NCI-H526 treated with DMSO at 0.1 percent for 48 hours (cell line): ENCODE data around the gene RAI2.

ENCODE experiments used
- DNase-seq: peaks from one replicate; lab custom pipeline; 2025; lab: John Stamatoyannopoulos, UW

The RAI2 gene

DNA sequence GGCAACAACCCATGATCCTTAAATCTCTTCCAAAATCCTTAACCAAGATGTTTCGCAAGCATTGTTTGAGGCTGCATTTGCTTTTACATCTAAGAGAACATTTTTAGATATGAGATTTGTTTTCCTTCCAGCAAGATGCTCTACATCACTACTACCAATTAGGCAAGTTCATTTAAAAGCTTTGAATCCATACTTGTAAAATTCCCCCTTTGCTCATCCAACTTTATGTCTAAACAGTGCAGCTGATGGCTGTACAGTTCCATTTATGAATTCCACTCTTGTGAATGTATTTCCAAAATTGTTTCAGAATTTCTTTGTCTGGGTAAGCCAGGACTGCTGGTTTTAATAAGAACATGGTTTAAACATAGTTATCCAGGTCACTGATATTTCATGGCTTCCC, 31.5 kb downstream of the RAI2 start:
- no peak for DNase-seq

DNA sequence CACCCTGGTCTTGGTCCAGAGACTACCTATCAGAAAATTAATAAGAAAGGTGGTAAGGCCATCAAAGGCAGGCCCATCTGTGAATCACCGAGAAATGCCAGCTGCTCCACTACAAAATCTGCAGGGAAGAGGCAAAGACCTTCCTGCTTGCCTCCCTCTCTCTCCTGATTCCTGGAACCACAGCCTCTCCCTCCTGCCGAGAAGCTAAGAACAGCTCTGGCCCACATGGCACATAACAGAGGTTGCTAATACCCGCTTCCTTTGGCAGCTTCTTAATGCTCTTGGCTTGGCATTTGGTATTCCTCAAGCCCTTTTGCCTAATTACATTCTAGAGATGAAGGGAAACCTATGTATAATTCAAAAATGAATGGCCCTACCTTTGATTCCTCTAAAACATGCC, 32.9 kb downstream of the RAI2 start:
- no peak for DNase-seq

DNA sequence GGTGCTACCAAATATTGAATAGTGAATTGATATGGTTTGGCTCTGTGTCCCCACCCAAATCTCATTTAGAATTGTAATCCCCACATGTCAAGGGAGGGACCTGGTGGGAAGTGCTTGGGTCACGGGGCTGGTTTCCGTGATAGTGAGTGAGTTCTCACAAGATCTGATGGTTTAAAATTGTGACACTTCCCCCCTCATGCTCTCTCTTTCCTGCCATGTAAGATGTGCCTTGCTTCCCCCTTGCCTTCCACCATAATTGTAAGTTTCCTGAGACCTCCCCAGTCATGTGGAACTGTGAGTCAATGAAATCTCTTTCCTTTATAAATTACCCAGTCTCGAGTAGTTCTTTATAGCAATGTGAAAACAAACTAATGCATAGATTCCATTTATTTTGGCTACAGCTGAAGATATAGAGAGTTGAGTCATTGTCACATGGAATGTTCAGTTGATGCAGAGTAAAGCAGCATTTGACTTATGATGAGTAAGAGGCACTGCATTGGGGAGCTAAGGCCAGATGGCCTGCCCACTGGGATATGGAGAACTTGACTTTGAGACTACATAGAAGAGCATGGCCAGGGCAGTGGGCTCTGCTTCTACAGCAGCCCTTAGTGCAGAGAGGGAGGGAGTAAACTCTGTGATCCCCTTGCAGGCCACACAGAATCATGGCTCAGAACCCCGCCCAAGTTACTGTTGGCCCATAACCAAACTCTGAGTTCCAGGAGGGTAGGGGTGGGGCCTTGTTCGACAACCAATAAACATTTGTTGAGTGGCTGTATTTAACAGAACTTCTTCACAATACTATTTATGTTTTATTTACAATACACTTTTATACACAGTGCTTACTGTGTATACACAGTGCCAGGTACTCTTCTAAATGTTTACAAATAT, 34.2 kb downstream of the RAI2 start:
- no peak for DNase-seq

DNA sequence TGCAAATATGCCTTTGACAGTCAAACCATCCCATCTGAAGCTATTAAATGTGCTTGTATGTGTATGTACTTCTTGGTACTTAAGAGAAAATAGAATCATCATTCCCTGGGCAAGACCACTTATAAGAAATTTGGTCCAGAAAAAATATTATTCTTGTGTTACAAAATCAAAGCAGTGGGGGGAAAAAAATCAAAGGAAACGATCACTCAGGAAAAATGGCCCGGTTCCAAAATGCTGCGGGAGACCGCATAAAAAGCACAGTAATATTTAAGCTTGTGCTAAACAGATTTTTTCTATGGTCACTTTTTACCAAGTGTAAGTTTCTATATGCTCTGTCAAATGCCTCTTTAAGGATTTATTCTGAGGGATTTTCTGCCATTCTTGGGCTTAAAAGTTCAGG, 36.1 kb downstream of the RAI2 start:
- DNase-seq = no peak

DNA sequence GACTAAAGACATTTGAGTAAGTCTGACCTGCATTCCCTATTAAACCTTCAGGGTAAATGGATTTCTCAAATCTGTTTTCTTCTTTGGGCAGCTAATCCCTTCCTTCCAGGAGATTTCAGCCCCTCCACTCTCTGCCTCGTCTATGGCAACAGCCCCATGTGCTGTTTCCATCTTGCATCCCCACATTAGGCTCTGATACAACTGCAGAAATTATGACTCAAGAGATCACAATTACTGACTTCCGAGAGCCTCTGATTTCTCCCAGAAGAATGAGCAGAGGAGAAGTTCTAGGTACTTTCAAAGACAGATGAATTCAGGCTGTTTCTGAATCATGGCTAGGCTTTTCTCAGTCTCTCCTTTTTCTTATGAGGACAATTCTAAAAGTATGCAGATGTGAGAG, 38.7 kb downstream of the RAI2 start:
- no peak for DNase-seq

DNA sequence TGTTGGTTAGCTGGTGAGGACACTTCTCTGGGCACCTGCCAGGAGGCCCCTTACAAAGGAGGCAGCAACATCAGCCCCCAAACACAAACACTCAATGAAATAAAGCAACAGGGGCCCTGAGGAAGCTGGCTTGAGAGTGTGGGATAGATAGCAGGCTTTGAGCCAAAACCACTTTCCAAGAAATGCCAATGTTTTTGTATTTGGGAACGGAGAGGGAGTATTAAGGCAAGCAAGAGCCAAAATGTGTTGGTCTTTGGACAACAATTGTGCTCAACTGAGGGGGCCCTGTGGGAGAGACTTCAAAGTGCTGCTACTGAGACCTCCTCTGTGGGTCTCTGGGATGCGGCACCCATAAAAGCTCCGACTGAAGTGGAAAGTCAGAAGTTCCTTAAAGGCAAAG, 41.0 kb downstream of the RAI2 start:
- DNase-seq = no peak

DNA sequence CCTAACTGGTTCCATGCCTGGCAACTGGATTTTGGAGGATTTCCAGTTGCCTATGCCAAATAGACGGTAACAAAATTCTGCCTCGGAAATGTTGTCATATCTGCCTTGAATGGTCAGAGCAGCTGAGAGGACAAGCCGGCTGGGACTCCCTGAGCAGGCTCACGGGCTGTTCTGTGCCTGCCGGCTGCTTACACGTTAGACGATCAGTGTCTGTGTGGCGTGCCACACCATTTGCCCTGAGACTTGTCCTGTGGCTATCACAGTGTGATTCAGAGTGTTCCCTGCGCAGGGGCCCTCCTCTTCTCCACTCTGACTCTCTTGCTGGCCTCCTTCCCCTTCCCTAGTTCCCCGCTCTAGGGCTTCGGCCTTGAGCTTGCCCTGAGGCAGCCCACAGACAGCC, 42.4 kb downstream of the RAI2 start:
- DNase-seq = no peak

DNA sequence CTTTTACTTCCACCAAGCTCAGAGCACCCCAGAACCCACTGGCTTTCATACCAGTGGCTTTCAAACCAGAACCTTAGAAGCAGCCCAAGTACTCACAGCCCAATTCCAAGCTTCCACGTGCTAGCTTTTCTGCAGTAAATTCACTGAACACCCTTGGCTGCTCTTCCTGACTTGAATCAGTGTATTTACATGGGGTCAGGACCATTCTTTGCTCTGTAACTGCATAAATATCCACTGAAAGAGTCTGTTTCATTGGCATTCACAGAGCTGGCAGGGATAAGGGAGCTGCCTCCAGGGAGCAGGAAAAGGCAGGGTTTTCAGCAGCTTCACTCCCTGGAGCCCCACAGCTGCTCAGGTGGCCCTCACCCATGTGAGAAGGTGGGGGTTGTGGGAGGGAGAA, 43.8 kb downstream of the RAI2 start:
- no peak for DNase-seq

DNA sequence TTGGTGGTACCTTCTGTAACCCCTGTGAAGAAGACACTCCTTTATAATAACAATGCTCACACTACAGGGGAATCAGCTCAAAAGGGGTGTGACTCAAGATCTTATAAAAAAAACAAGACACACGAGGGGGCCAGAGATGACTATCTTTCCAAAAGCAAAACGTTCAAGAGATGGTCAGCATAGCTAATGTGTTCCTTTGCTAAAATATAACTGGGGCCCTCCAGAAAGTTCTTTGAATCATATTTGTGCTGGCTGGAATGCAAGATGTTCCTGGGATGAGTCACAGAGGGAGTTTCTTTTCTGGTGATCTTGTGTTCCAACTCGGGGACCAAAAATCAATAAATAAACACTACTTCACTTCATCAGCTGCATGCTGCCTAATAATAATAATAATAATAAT, 46.5 kb downstream of the RAI2 start:
- DNase-seq = no peak

DNA sequence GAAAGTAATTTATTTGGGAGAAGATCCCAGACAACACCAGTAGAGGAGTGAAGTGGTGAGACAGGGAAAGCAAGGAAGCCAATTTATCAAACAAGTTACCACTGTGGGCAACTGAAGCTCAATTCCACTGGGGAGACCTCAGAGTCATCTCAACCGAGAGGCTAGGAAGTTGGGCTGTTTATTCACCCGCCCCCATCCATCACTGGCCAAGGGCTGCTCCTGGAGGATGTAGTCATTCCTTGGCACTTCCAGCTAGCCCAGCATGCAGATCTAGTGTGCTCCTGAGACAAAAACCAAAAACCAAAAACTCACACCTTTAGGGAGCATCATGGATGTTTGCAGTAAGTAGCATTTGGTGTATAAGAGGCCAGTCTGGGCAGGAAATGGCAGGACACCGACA, 47.0 kb downstream of the RAI2 start:
- no peak for DNase-seq

DNA sequence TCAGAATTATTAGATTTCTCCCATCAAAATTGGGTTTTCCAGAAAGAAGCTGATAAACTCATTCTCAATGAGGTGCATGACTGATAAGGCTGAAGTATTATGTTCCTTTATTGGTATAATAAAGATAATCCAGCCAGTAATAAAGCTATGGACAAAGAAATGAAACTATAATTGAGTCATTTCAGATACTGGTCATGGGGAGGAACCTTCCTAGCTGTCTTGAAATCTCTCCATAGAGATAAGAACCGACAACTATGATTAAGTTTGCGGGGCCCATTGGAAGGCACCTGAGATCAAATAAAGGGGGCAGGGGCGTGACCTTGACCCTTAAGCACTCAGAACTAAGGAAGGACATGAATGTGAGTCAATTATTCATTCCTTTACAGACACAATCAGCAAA, 47.8 kb downstream of the RAI2 start:
- DNase-seq = no peak

DNA sequence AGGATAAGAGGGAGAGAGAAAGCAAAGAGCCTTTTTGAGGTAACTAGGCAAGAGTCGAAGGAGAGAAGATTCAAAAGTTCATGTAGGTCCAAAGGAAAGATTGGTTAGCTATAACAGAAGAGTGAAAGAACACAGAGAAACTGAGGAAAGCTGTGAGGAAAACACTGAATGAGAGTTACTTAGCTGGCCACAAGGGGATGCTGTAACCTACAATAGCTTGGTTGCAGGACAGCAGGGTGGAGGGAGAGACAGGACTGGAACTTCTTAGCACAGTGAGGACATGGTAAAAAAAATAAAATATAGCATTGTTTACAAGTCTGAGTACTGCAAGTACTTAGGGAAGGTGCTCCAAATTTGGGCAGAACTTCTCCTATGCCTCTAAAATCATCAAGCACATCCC, 48.3 kb downstream of the RAI2 start:
- DNase-seq = peak; percentile 28

DNA sequence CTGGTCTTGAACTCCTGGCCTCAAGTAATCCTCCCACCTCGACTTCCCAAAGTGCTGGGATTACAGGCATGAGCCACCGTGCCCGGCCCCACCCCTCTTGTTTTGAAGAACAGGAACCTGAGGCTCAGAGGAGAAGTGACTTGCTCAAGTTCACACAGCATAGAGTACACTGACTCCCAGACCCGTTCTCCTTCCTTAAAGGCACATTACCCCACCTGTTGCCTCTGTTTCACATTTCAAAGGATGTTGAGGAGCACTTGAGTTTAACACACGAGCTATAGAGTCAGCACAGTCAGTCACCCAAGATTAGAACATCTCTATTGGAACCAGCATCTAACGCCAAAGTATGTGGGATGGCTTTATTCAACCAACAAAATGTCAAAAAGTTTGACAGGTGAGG, 51.1 kb downstream of the RAI2 start:
- DNase-seq = no peak

DNA sequence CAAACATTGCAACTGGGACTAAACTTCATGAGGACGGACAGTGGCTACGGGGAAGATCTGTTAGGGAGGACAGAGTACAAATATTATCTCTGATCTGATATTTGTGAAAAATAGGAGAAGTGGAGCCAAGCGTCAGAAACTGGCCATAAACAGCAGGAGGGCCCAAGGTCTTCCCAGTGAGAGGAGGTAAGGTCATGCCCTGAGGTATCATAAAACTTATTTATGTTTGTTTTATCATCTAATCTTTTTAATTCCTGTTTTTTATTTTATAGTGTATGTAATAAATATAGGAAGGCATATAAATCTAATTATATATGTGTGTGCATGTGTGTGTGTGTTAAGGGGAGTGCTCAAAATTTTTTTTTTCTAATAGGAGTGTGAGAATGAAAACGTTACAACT, 51.8 kb downstream of the RAI2 start:
- DNase-seq = no peak

DNA sequence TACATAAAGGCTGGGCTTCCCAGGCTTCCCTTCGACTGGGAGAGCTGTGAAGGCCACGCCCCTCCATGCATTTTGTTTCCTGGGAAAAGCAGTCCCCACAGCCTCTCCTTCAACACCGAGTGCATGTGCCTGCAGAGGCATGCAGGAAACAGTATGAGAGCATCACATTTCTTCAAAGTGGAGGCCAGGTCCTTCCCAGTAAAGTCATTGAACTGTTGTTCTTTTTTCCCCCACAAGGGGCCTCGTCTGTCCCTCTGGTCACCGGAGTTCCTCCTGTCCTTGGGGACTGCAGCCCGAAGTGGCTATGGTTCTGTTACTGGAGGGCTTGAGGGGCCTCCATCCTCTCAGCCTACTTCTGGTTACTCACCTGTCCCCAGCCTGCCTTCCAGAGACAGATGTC, 56.0 kb downstream of the RAI2 start:
- DNase-seq = no peak

DNA sequence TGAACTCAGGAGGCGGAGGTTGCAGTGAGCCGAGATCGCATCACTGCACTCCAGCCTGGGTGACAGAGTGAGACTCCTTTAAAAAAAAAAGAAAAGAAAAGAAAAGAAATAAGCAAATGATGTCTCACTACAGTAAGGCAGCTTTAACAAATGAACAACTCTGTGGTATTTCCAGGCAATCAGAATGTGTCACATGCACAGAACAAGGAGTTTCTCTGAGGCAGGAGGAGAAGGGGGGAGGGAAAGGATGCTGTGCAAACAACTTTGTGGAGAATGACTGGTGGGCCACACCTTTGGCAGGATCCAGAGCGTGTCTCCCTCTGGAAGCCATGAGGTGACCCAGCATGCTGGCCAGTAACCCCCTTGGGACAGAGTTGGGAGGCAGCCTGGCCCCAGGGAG, 57.6 kb downstream of the RAI2 start:
- no peak for DNase-seq

DNA sequence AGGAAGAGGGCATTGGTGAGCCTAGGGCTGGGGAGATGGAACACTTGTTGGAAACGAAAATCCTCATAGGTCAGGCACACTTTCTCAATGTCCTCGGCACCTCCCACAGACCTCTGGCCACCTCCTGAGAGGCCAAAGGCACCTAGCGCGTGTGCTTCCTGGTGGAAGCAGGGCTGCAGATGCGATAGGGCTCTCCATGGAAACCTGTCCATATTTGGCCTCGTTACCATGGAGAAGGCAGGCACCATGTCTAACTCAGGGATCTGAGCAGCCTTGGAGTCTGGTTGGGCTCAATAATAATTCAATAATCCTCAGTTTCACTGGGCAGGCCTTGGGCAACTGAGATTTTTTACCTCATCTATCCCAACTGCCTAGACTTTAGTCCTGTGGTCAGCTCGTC, 58.3 kb downstream of the RAI2 start:
- DNase-seq = no peak

DNA sequence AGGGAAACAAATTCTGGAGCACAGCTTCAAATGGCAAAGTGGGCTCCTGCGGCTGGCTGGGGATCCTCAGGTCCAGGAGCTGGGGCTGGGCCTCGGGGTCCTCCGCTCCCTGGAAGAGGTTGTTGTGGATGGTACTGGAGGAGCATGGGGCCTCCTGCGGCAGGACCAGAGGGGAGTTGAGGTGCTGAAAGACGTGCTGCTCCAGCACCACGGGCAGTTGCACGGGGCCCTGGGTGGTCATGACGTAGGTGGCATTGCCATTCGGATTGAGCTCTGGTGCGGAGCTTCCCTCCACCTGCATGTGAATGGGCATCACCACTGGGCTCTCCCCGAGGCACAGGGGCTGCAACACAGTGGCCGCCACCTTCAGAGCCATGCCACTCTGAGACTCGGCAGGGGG, 59.7 kb downstream of the RAI2 start:
- no peak for DNase-seq

DNA sequence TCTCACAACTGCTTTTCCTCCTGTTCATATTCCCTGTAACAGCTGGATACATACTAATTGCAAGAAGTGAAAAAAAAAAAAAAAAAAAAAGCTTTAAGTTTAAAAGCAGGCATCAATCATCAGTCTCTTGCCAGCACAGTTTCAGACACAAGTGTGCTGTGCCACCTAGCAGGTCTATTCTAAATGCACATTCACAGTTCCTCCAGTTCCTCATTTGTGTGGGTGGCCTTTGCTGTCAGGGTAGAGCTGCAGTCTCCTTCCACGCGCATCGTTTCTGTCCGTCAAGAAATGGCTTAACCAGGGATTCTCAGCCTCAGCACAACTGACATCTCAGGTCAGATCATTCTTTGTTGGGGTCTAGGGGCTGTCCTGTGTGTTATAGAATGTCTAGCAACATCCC, 62.2 kb downstream of the RAI2 start:
- DNase-seq = no peak

DNA sequence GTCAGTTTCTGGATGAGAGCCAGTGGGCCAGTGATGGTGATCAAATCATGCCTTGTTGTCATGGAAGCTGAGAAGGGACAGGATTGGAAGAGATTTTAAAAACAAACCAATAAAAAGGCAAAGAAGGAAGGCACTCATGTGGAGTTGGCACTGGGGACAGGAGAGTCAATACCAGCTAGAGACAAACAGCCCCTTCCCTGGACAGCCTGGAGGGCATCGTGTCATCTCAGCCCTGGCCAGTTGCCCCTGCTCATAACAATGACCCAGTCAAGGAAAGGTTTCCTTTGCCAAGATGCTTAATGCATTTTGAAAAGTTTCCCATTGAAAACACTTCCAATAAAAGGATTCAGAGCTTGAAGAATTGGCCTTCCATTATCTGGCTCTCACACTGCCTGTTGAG, 68.3 kb downstream of the RAI2 start:
- DNase-seq = no peak

DNA sequence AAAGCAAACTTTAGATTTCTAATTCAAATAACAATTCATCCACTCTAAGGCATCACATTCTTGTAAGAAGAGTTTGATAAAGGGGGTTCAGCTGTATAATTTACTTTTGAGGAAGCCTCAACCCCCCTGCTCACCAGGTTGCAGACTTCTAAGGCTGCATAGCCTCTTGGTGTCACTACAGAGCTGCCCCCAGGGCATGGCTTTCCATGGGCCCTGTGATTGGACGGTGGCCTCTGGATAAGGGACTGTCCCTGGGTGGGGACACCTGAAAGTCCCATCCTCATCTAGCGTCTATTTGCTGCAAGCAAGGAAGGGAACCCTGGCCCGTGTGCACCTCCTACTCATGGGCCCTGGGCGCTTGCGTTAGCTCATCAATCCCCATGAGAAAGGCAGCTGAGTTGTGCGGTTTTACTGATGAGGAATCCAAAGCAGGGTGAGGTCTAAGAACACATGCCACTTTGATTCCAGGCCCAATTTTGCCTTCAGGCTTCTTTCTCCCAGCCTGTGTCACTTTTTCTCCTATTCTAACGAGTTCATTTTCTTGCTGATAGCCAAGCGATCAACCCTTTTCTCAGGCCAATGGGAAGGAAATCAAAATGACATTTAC, 72.0 kb downstream of the RAI2 start:
- DNase-seq = no peak

DNA sequence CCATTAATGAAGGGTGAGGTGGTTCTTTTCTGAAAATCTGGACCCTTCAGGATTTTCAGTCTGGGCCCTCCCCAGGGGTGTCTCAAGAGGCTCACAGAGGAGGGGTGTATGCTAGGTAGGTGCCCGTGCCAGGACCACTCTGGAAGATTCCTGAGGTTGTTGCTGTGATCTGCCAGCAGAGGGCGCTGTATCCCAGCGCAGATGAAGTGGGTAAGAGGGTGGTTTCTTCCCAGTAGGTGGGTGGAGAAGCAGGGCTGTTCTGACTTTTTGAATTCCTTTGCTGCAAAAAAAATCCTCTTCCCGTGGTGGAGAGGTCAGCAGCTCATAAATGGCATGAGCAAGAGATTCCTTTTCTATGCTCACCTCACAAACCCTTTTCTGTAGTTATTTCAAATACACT, 72.7 kb downstream of the RAI2 start:
- DNase-seq = peak; percentile 26

DNA sequence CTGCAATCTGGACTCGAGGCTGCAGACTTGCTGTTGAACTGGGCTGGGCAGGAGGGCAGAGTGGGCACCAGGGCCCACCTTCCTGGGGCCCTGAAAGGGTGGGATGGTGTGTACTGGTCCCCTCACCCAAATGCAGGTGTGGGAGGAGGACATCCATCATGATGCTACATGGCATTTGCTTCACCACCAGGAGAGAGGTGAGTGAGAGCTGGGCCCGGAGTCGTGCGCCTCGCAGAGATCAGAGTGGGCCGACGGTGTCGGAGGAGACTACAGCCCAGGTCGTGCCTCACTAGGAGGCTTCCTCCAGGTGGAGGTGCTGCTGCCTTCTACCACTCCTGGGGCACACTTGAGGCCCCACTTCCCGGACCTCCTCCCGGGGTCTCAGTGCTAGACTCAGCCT, 73.5 kb downstream of the RAI2 start:
- no peak for DNase-seq
